GM20431 (cell line): ENCODE results near the gene OR10A3.

Experiments used
- in situ Hi-C: fragments of 300-500 bp; cut with MseI, MboI; formaldehyde crosslinking; loops from one replicate; pipeline ENCODE4 v1.15.0; 2020; ENCODE audit warnings: low sequenced_read_pairs; ENCODE audit not compliant: unreplicated experiment

Gene OR10A3

GRCh38 chr11:7941608-7942007 is at the start of gene OR10A3:
Gene OR10A3 (minus strand): TSS chr11:7941708. CDS start chr11:7939520, 2,188 bp downstream.
- in situ Hi-C loops = no loop called here

- in situ Hi-C loops = loop anchor here (10.0 kb wide), 1 partner anchor 93 kb away; no protein-coding TSS in a partner anchor
Observed at GRCh38 chr11:7987560-7987883, 46.0 kb upstream of the OR10A3 start.

- in situ Hi-C loops = loop anchor here (10.0 kb wide), 1 partner anchor 92 kb away; no protein-coding TSS in a partner anchor
Observed at GRCh38 chr11:7986768-7987559, 45.5 kb upstream of the OR10A3 start, which contains the start of gene EIF3F. Gene EIF3F (plus strand): TSS chr11:7987337. CDS start chr11:7987353, 16 bp downstream.

GRCh38 chr11:7983832-7984590 is 42.5 kb upstream of the OR10A3 start:
- in situ Hi-C loops = loop anchor here (10.0 kb wide), 1 partner anchor 89 kb away; no protein-coding TSS in a partner anchor

GRCh38 chr11:7982582-7983119 is 41.1 kb upstream of the OR10A3 start:
- in situ Hi-C loops = loop anchor here (10.0 kb wide), 1 partner anchor 88 kb away; no protein-coding TSS in a partner anchor

GRCh38 chr11:7981619-7982157 is 40.2 kb upstream of the OR10A3 start:
- in situ Hi-C loops = loop anchor here (10.0 kb wide), 1 partner anchor 87 kb away; no protein-coding TSS in a partner anchor

- in situ Hi-C loops = no loop called here
Observed at GRCh38 chr11:7977232-7977917, 35.9 kb upstream of the OR10A3 start.

- in situ Hi-C loops = no loop called here
Observed at GRCh38 chr11:7974668-7975067, 33.2 kb upstream of the OR10A3 start.

GRCh38 chr11:7973011-7973410 is 31.5 kb upstream of the OR10A3 start:
- in situ Hi-C loops = no loop called here

- in situ Hi-C loops = no loop called here
Observed at GRCh38 chr11:7971846-7972245, 30.3 kb upstream of the OR10A3 start.

GRCh38 chr11:7969756-7970646 is 28.5 kb upstream of the OR10A3 start:
- in situ Hi-C loops = no loop called here

- in situ Hi-C loops = no loop called here
Observed at GRCh38 chr11:7968686-7969085, 27.2 kb upstream of the OR10A3 start.

GRCh38 chr11:7967826-7968225 is 26.3 kb upstream of the OR10A3 start:
- in situ Hi-C loops = no loop called here

- in situ Hi-C loops = no loop called here
Observed at GRCh38 chr11:7967097-7967496, 25.6 kb upstream of the OR10A3 start.

GRCh38 chr11:7965386-7965785 is 23.9 kb upstream of the OR10A3 start, which contains the start of gene NLRP10:
Gene NLRP10 (minus strand): TSS chr11:7965447. CDS start chr11:7963495, 1,952 bp downstream.
- in situ Hi-C loops = no loop called here

GRCh38 chr11:7964873-7965272 is 23.4 kb upstream of the OR10A3 start:
- in situ Hi-C loops = no loop called here

GRCh38 chr11:7964261-7964660 is 22.8 kb upstream of the OR10A3 start:
- in situ Hi-C loops = no loop called here

- in situ Hi-C loops = no loop called here
Observed at GRCh38 chr11:7955191-7955590, 13.7 kb upstream of the OR10A3 start.

GRCh38 chr11:7949934-7950333 is 8.4 kb upstream of the OR10A3 start:
- in situ Hi-C loops = no loop called here
